ENCODE results near the gene PLEKHA7.

Gene PLEKHA7

GRCh38 chr11:16767957-16768356 is 246.3 kb downstream of the PLEKHA7 start:
- DNase-seq: no peak

- DNase-seq: no peak
Observed at GRCh38 chr11:16767137-16767536, 247.1 kb downstream of the PLEKHA7 start.

- DNase-seq: no peak
Observed at GRCh38 chr11:16764888-16765287, 249.3 kb downstream of the PLEKHA7 start.

GRCh38 chr11:16763746-16764145 is 250.5 kb downstream of the PLEKHA7 start:
- no peak for DNase-seq

- DNase-seq: peak; percentile 25
Observed at GRCh38 chr11:16759857-16760508, 254.2 kb downstream of the PLEKHA7 start.

- DNase-seq: no peak
Observed at GRCh38 chr11:16758382-16759024, 255.7 kb downstream of the PLEKHA7 start.

- DNase-seq: no peak
Observed at GRCh38 chr11:16750417-16750816, 263.8 kb downstream of the PLEKHA7 start.

GRCh38 chr11:16749666-16750065 is 264.5 kb downstream of the PLEKHA7 start:
- DNase-seq: no peak

GRCh38 chr11:16749092-16749491 is 265.1 kb downstream of the PLEKHA7 start:
- no peak for DNase-seq

- no peak for DNase-seq
Observed at GRCh38 chr11:16745950-16746605, 268.1 kb downstream of the PLEKHA7 start.

- DNase-seq: no peak
Observed at GRCh38 chr11:16744128-16744725, 270.0 kb downstream of the PLEKHA7 start.

- DNase-seq: no peak
Observed at GRCh38 chr11:16743478-16743877, 270.7 kb downstream of the PLEKHA7 start.

- no peak for DNase-seq
Observed at GRCh38 chr11:16741473-16741872, 272.7 kb downstream of the PLEKHA7 start.

- DNase-seq: peak; percentile 7
Observed at GRCh38 chr11:16738947-16739815, 275.0 kb downstream of the PLEKHA7 start.

GRCh38 chr11:16738193-16738946 is 275.8 kb downstream of the PLEKHA7 start, which contains the start of gene C11orf58:
TSS of gene C11orf58 (plus strand) at chr11:16738647. CDS start at chr11:16738779, 132 bp downstream.
- DNase-seq: peak; percentile 97

GRCh38 chr11:16737818-16738192 is 276.4 kb downstream of the PLEKHA7 start:
- DNase-seq: peak; percentile 20
